ENCODE results near the gene ZFPM1.

ZFPM1 gene

GRCh38 chr16:88543230-88543813, 90.2 kb downstream of the ZFPM1 start:
- TF ChIP-seq SNAI2 (CRISPR knock-in tag; IDR thresholded peaks at IDR 0.05): no peak
- TF ChIP-seq ZFP30 (CRISPR knock-in tag; IDR thresholded peaks at IDR 0.05): no peak
- no peak for TF ChIP-seq CSDC2 (CRISPR knock-in tag; IDR thresholded peaks at IDR 0.05)
- no peak for TF ChIP-seq GLIS3 (CRISPR knock-in tag; IDR thresholded peaks at IDR 0.05)
- TF ChIP-seq PATZ1 (CRISPR knock-in tag; IDR thresholded peaks at IDR 0.05; ENCODE audit: borderline replicate concordance): no peak
- TF ChIP-seq CSRNP3 (CRISPR knock-in tag; IDR thresholded peaks at IDR 0.05): no peak
- no peak for TF ChIP-seq RARB (CRISPR knock-in tag; IDR thresholded peaks at IDR 0.05)
- TF ChIP-seq CREB5 (CRISPR knock-in tag; IDR thresholded peaks at IDR 0.05; ENCODE audit: low read depth): no peak
- TF ChIP-seq ZNF8 (CRISPR knock-in tag; IDR thresholded peaks at IDR 0.05): no peak
- TF ChIP-seq ZFP3 (CRISPR knock-in tag; IDR thresholded peaks at IDR 0.05): no peak
- no peak for TF ChIP-seq OSR1 (CRISPR knock-in tag; IDR thresholded peaks at IDR 0.05)
- TF ChIP-seq TCF4 (CRISPR knock-in tag; IDR thresholded peaks at IDR 0.05; ENCODE audit: borderline replicate concordance): no peak
- TF ChIP-seq ISL1 (CRISPR knock-in tag; IDR thresholded peaks at IDR 0.05): no peak
- TF ChIP-seq ZNF565 (CRISPR knock-in tag; conservative IDR thresholded peaks at IDR 0.05; ENCODE audit: low read depth): no peak
- TF ChIP-seq TOX (CRISPR knock-in tag; IDR thresholded peaks at IDR 0.05; ENCODE audit: borderline replicate concordance): no peak
- no peak for ATAC-seq

- ATAC-seq: no peak
- TF ChIP-seq ZNF8 (CRISPR knock-in tag; IDR thresholded peaks at IDR 0.05) (no peak), ESRRG (CRISPR knock-in tag; IDR thresholded peaks at IDR 0.05) (no peak), ZFP30 (CRISPR knock-in tag; IDR thresholded peaks at IDR 0.05) (no peak), POU6F1 (CRISPR knock-in tag; IDR thresholded peaks at IDR 0.05; ENCODE audit: borderline replicate concordance, low read depth) (no peak), ARNTL (CRISPR knock-in tag; IDR thresholded peaks at IDR 0.05; ENCODE audit: borderline replicate concordance, low read depth) (no peak), ZNF70 (CRISPR knock-in tag; IDR thresholded peaks at IDR 0.05) (no peak), GLIS3 (CRISPR knock-in tag; IDR thresholded peaks at IDR 0.05) (no peak), PPARA (CRISPR knock-in tag; IDR thresholded peaks at IDR 0.05; ENCODE audit: borderline replicate concordance) (no peak)
- TF ChIP-seq, protein P1, sequence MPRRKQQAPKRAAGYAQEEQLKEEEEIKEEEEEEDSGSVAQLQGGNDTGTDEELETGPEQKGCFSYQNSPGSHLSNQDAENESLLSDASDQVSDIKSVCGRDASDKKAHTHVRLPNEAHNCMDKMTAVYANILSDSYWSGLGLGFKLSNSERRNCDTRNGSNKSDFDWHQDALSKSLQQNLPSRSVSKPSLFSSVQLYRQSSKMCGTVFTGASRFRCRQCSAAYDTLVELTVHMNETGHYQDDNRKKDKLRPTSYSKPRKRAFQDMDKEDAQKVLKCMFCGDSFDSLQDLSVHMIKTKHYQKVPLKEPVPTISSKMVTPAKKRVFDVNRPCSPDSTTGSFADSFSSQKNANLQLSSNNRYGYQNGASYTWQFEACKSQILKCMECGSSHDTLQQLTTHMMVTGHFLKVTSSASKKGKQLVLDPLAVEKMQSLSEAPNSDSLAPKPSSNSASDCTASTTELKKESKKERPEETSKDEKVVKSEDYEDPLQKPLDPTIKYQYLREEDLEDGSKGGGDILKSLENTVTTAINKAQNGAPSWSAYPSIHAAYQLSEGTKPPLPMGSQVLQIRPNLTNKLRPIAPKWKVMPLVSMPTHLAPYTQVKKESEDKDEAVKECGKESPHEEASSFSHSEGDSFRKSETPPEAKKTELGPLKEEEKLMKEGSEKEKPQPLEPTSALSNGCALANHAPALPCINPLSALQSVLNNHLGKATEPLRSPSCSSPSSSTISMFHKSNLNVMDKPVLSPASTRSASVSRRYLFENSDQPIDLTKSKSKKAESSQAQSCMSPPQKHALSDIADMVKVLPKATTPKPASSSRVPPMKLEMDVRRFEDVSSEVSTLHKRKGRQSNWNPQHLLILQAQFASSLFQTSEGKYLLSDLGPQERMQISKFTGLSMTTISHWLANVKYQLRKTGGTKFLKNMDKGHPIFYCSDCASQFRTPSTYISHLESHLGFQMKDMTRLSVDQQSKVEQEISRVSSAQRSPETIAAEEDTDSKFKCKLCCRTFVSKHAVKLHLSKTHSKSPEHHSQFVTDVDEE (CRISPR knock-in tag; IDR thresholded peaks at IDR 0.05): no peak
Measured at GRCh38 chr16:88545781-88546180, 92.7 kb downstream of the ZFPM1 start.

DNA sequence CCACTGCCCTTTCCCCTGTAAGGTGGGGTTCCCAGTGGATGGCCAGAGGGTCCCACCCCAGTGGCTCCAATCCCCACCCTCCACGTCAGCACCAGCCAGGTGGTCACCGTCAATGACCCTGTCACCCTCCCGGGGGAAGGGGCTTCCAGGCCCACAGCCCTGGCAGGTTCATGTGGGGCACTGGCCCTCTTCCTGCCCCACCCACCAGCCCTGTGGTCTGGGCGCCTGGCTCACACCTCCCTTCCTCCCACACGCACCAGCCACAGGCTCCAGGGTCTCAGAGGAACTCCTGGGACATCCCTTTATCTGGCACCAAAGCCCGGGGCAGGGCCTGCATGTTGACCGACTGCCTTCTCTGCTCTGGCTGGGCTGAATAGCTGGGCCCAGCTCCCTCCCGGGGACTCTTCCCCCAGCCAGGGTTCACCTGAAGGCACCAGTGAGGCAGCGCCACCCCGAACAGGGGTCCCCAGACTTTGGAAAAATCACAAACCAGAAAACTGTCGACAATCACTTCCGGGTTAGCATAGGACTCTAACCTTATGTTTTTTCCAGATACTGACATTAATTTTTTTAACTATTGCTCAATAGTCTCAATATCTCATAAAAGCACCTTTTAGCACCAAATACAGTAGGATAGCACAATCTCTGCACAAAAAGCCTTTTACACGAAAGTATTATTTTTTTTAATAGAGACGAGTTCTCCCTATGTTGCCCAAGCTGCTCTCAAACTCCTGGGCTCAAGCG, 95.2 kb downstream of the ZFPM1 start:
- TF ChIP-seq PATZ1 (CRISPR knock-in tag; IDR thresholded peaks at IDR 0.05; ENCODE audit: borderline replicate concordance) (no peak), ZFP3 (CRISPR knock-in tag; IDR thresholded peaks at IDR 0.05) (no peak), RARB (CRISPR knock-in tag; IDR thresholded peaks at IDR 0.05) (no peak), TCF4 (CRISPR knock-in tag; IDR thresholded peaks at IDR 0.05; ENCODE audit: borderline replicate concordance) (no peak), ESRRG (CRISPR knock-in tag; IDR thresholded peaks at IDR 0.05) (no peak)
- ATAC-seq: no peak
